ENCODE results near the gene PDE8A. TPM values are rescaled to one million over a fixed set of nuclear protein-coding genes. Genes with fewer than 3 reads are reported as not detected.

The PDE8A gene
- total RNA-seq, 1 experiment from 2014 or later: 27.4 TPM

GRCh38 chr15:84949845-84950569, 31.6 kb upstream of the PDE8A start:
- Mint-ChIP-seq H3K27me3 (ENCODE audit: insufficient read depth, unreplicated experiment) (no peaks in the 10 kb centered on the region), H3K4me1 (ENCODE audit: insufficient read depth, unreplicated experiment) (peaks cover 5% of the 10 kb centered on the region), H3K27ac (ENCODE audit: low read depth, unreplicated experiment) (no peak overlapping the region), H3K36me3 (ENCODE audit: insufficient read depth, unreplicated experiment) (no peaks in the 10 kb centered on the region), H3K4me3 (ENCODE audit: unreplicated experiment) (no peak overlapping the region), H3K9me3 (ENCODE audit: unreplicated experiment) (no peaks in the 10 kb centered on the region)
- ChIA-PET CTCF (interaction anchor here (0.6 to 2.5 kb wide), 4 partner anchors 95 to 363 kb away, joined by 3 to 15 read pairs (median 3); no protein-coding TSS in a partner anchor), POLR2A (no interaction called here)
- BruUV-seq (replicated peaks): no TSS peak
- TF ChIP-seq CTCF (IDR thresholded peaks at IDR 0.05; ENCODE audit: unreplicated experiment): no peak
- DNase-seq (ENCODE audit: unreplicated experiment): no peak
- intact Hi-C loops (cut with micrococcal nuclease): no loop called here

DNA sequence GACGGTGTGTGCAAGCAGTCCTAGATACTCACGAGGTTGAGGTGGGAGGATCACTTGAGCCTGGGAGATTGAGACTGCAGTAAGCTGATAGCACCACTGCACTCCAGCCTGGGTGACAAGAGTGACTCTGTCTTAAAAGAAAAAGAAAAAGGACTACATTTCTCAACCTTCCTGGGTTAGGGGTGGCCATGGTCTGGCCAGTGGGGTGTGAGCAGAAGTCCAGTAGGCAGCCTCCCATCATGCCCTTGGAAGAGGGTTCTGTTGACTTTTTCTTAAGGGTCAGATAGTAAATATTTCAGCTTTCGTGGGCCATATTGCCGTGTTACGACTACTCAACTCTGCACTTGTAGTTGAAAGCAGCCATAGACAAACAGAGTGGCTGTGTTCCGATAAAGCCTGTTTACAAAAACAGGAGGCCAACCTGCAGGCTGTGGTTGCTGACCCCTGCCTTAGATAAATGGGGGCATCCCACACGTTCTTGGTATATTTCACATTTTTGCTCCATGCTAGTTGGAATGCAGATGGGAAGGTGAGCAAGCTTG, 31.0 kb upstream of the PDE8A start:
- H3K27ac Mint-ChIP-seq (ENCODE audit: low read depth, unreplicated experiment): no peak overlapping the region
- CTCF ChIA-PET: interaction anchor here (0.8 to 2.5 kb wide), 2 partner anchors 94 to 96 kb away, joined by 6 to 15 read pairs; no protein-coding TSS in a partner anchor
- no peak for DNase-seq (ENCODE audit: unreplicated experiment)
- no peak overlapping the region for H3K4me3 Mint-ChIP-seq (ENCODE audit: unreplicated experiment)
- no peak for TF ChIP-seq CTCF (IDR thresholded peaks at IDR 0.05; ENCODE audit: unreplicated experiment)
- H3K36me3 Mint-ChIP-seq (ENCODE audit: insufficient read depth, unreplicated experiment): no peaks in the 10 kb centered on the region
- intact Hi-C loops (cut with micrococcal nuclease): no loop called here
- H3K4me1 Mint-ChIP-seq (ENCODE audit: insufficient read depth, unreplicated experiment): peaks cover 5% of the 10 kb centered on the region
- no peaks in the 10 kb centered on the region for H3K9me3 Mint-ChIP-seq (ENCODE audit: unreplicated experiment)
- H3K27me3 Mint-ChIP-seq (ENCODE audit: insufficient read depth, unreplicated experiment): no peaks in the 10 kb centered on the region
- BruUV-seq (replicated peaks): no TSS peak
- POLR2A ChIA-PET: no interaction called here

- DNase-seq (ENCODE audit: unreplicated experiment): no peak
- ChIA-PET CTCF (interaction anchor here (0.6 to 2.5 kb wide), 4 partner anchors 10 to 198 kb away, joined by 3 to 15 read pairs (median 4); no protein-coding TSS in a partner anchor), POLR2A (no interaction called here)
- Mint-ChIP-seq H3K9me3 (ENCODE audit: unreplicated experiment) (no peaks in the 10 kb centered on the region), H3K36me3 (ENCODE audit: insufficient read depth, unreplicated experiment) (no peaks in the 10 kb centered on the region), H3K4me1 (ENCODE audit: insufficient read depth, unreplicated experiment) (peaks cover 5% of the 10 kb centered on the region), H3K27ac (ENCODE audit: low read depth, unreplicated experiment) (no peak overlapping the region), H3K27me3 (ENCODE audit: insufficient read depth, unreplicated experiment) (no peaks in the 10 kb centered on the region), H3K4me3 (ENCODE audit: unreplicated experiment) (no peak overlapping the region)
- TF ChIP-seq CTCF (IDR thresholded peaks at IDR 0.05; ENCODE audit: unreplicated experiment): no peak
- BruUV-seq (replicated peaks): no TSS peak
- intact Hi-C loops (cut with micrococcal nuclease): no loop called here
Measured at GRCh38 chr15:84951736-84952135, 29.9 kb upstream of the PDE8A start.

GRCh38 chr15:84953136-84953535, 28.5 kb upstream of the PDE8A start:
- intact Hi-C loops (cut with micrococcal nuclease): no loop called here
- POLR2A ChIA-PET: no interaction called here
- H3K36me3 Mint-ChIP-seq (ENCODE audit: insufficient read depth, unreplicated experiment): no peaks in the 10 kb centered on the region
- no peak overlapping the region for H3K4me3 Mint-ChIP-seq (ENCODE audit: unreplicated experiment)
- no TSS peak for BruUV-seq (replicated peaks)
- DNase-seq (ENCODE audit: unreplicated experiment): no peak
- no peaks in the 10 kb centered on the region for H3K9me3 Mint-ChIP-seq (ENCODE audit: unreplicated experiment)
- peaks cover 5% of the 10 kb centered on the region for H3K4me1 Mint-ChIP-seq (ENCODE audit: insufficient read depth, unreplicated experiment)
- no peak for TF ChIP-seq CTCF (IDR thresholded peaks at IDR 0.05; ENCODE audit: unreplicated experiment)
- H3K27me3 Mint-ChIP-seq (ENCODE audit: insufficient read depth, unreplicated experiment): no peaks in the 10 kb centered on the region
- CTCF ChIA-PET: interaction anchor here (1.0 to 3.2 kb wide), 4 partner anchors 8 to 93 kb away, joined by 3 to 50 read pairs (median 5); no protein-coding TSS in a partner anchor
- no peak overlapping the region for H3K27ac Mint-ChIP-seq (ENCODE audit: low read depth, unreplicated experiment)
